Measurements from ENCODE around the gene TM7SF3. TPM values are rescaled to one million over a fixed set of nuclear protein-coding genes. Genes with fewer than 3 reads are reported as not detected.
"Not testable (repeated sequence)": the region's sequence is repeated elsewhere in the genome, so short reads cannot be mapped to it uniquely, and the experiment has no call there.

TM7SF3 gene
- total RNA-seq, 4 donors from 2014 or later, result 32.8 to 70.6 (median 47.4) TPM

GRCh38 chr12:26970136-26970535 is 44.0 kb downstream of the TM7SF3 start:
- H3K4me3 ChIP-seq, result no peak overlapping the region
- no peaks in the 10 kb centered on the region for H3K27me3 ChIP-seq
- intact Hi-C loops (cut with DNase I; ENCODE audit: low total_unique reads), result no loop called here
- H3K36me3 ChIP-seq, result no peaks in the 10 kb centered on the region
- no peak for TF ChIP-seq CTCF (IDR thresholded peaks at IDR 0.05)
- no peak for TF ChIP-seq POLR2A (IDR thresholded peaks at IDR 0.05)
- H3K27ac ChIP-seq, result no peak overlapping the region
- H3K9me3 ChIP-seq, result no peaks in the 10 kb centered on the region
- no peak for DNase-seq
- no peaks in the 10 kb centered on the region for H3K4me1 ChIP-seq

- intact Hi-C loops (cut with DNase I; ENCODE audit: low total_unique reads), result no loop called here
- Histone ChIP-seq H3K4me1 (no peaks in the 10 kb centered on the region), H3K36me3 (no peaks in the 10 kb centered on the region), H3K27me3 (no peaks in the 10 kb centered on the region), H3K9me3 (no peaks in the 10 kb centered on the region), H3K27ac (no peak overlapping the region), H3K4me3 (no peak overlapping the region)
- TF ChIP-seq CTCF (IDR thresholded peaks at IDR 0.05) (no peak), POLR2A (IDR thresholded peaks at IDR 0.05) (no peak)
- no peak for DNase-seq
Observed at GRCh38 chr12:26966842-26967241, 47.3 kb downstream of the TM7SF3 start.

GRCh38 chr12:26963413-26963812 is 50.8 kb downstream of the TM7SF3 start:
- DNase-seq, result no peak
- H3K9me3 ChIP-seq, result no peaks in the 10 kb centered on the region
- H3K36me3 ChIP-seq, result no peaks in the 10 kb centered on the region
- H3K27ac ChIP-seq, result no peak overlapping the region
- H3K27me3 ChIP-seq, result no peaks in the 10 kb centered on the region
- intact Hi-C loops (cut with DNase I; ENCODE audit: low total_unique reads), result no loop called here
- H3K4me3 ChIP-seq, result no peak overlapping the region
- no peak for TF ChIP-seq POLR2A (IDR thresholded peaks at IDR 0.05)
- TF ChIP-seq CTCF (IDR thresholded peaks at IDR 0.05), result no peak
- no peaks in the 10 kb centered on the region for H3K4me1 ChIP-seq

- Histone ChIP-seq H3K4me1 (no peaks in the 10 kb centered on the region), H3K27me3 (no peaks in the 10 kb centered on the region), H3K36me3 (no peaks in the 10 kb centered on the region), H3K4me3 (no peak overlapping the region), H3K9me3 (no peaks in the 10 kb centered on the region), H3K27ac (no peak overlapping the region)
- DNase-seq, result no peak
- TF ChIP-seq POLR2A (IDR thresholded peaks at IDR 0.05) (no peak), CTCF (IDR thresholded peaks at IDR 0.05) (no peak)
- intact Hi-C loops (cut with DNase I; ENCODE audit: low total_unique reads), result no loop called here
Observed at GRCh38 chr12:26961803-26962202, 52.4 kb downstream of the TM7SF3 start.

- DNase-seq; H3K36me3 ChIP-seq; intact Hi-C loops (cut with DNase I; ENCODE audit: low total_unique reads); H3K27ac ChIP-seq; H3K9me3 ChIP-seq; H3K27me3 ChIP-seq; H3K4me3 ChIP-seq; H3K4me1 ChIP-seq: not testable (repeated sequence)
Observed at GRCh38 chr12:26961391-26961790, 52.8 kb downstream of the TM7SF3 start.

GRCh38 chr12:26954027-26954426 is 60.2 kb downstream of the TM7SF3 start:
- Histone ChIP-seq H3K36me3 (no peaks in the 10 kb centered on the region), H3K4me1 (no peaks in the 10 kb centered on the region), H3K9me3 (no peaks in the 10 kb centered on the region), H3K4me3 (no peak overlapping the region), H3K27me3 (no peaks in the 10 kb centered on the region), H3K27ac (no peak overlapping the region)
- intact Hi-C loops (cut with DNase I; ENCODE audit: low total_unique reads), result no loop called here
- no peak for DNase-seq
- TF ChIP-seq POLR2A (IDR thresholded peaks at IDR 0.05) (no peak), CTCF (IDR thresholded peaks at IDR 0.05) (no peak)
